GM12873 (cell line): ENCODE data around the gene C1orf198.

Source experiments
- CTCF ChIP-seq: IDR thresholded peaks from 2 replicates; pipeline ENCODE4 v1.5.1; 2012; ENCODE audit warnings: low read depth, mild to moderate bottlenecking, moderate library complexity, low read length, control low read depth; ENCODE audit not compliant: insufficient read depth; ENCODE audit errors: missing control alignments

Gene C1orf198

GRCh38 chr1:230909974-230910754 is 41.8 kb upstream of the C1orf198 start:
- no peak for TF ChIP-seq CTCF

GRCh38 chr1:230907472-230908205 is 39.3 kb upstream of the C1orf198 start:
- no peak for TF ChIP-seq CTCF

GRCh38 chr1:230906226-230906625 is 37.9 kb upstream of the C1orf198 start:
- TF ChIP-seq CTCF: no peak

GRCh38 chr1:230905733-230906132 is 37.4 kb upstream of the C1orf198 start:
- TF ChIP-seq CTCF: no peak

GRCh38 chr1:230902349-230902923 is 34.1 kb upstream of the C1orf198 start:
- TF ChIP-seq CTCF: no peak

GRCh38 chr1:230901671-230902070 is 33.4 kb upstream of the C1orf198 start:
- no peak for TF ChIP-seq CTCF

- no peak for TF ChIP-seq CTCF
These were observed 32.7 kb upstream of the C1orf198 start for GRCh38 chr1:230900984-230901383.
